ENCODE data around the gene MAGI2. TPM values are rescaled to one million over a fixed set of nuclear protein-coding genes. Genes with fewer than 3 reads are reported as not detected.

MAGI2 gene
- total RNA-seq, 1 donor from 2014 or later = 13.3 TPM

DNA sequence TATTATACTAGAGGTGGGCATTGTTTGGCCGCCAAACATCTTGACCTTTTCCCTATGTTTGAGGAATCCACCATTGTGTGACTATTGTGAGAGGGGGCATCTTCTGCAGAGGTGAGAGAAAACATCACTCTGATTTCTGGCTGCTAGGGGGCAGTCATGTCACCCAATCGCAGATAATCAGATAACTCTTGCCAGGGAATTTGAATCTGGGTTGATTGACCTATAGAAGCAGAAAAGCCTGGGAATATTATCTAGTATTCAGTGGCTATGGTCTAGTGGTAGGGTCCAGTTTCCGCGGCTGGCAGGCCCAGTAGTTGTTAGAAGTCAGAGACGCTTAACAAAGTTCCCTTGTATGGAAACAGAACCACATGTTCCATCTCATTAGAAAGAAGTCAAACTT lies 846.4 kb downstream of the MAGI2 start:
- DNase-seq (ENCODE audit: extremely low spot score, unreplicated experiment) = no peak
- Mint-ChIP-seq H3K27ac (no peak overlapping the region), H3K4me3 (no peak overlapping the region), H3K36me3 (no peaks in the 10 kb centered on the region), H3K4me1 (ENCODE audit: unreplicated experiment) (no peaks in the 10 kb centered on the region), H3K27me3 (no peaks in the 10 kb centered on the region), H3K9me3 (no peaks in the 10 kb centered on the region)
- TF ChIP-seq, protein P1, sequence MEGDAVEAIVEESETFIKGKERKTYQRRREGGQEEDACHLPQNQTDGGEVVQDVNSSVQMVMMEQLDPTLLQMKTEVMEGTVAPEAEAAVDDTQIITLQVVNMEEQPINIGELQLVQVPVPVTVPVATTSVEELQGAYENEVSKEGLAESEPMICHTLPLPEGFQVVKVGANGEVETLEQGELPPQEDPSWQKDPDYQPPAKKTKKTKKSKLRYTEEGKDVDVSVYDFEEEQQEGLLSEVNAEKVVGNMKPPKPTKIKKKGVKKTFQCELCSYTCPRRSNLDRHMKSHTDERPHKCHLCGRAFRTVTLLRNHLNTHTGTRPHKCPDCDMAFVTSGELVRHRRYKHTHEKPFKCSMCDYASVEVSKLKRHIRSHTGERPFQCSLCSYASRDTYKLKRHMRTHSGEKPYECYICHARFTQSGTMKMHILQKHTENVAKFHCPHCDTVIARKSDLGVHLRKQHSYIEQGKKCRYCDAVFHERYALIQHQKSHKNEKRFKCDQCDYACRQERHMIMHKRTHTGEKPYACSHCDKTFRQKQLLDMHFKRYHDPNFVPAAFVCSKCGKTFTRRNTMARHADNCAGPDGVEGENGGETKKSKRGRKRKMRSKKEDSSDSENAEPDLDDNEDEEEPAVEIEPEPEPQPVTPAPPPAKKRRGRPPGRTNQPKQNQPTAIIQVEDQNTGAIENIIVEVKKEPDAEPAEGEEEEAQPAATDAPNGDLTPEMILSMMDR (conservative IDR thresholded peaks at IDR 0.05) = peak; percentile 52

DNA sequence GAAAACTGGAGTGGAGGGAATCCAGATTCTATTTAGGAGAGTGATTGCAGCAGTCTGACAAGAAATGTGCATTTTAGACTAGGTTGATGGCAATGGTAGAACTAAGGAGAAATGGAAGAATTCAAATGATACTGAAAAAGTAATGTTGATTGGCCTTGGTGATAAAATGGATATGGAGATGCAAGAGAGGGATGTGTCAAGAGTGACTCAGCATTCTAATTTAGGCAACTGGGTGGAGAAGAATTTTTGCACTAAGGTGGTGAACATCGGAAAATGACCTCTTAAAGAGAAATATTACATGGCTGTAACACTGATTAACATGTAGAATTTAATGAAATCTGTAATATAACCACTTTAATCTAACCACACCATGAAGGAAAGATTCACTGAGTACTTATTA lies 848.3 kb downstream of the MAGI2 start:
- H3K9me3 Mint-ChIP-seq = no peaks in the 10 kb centered on the region
- no peak overlapping the region for H3K27ac Mint-ChIP-seq

DNA sequence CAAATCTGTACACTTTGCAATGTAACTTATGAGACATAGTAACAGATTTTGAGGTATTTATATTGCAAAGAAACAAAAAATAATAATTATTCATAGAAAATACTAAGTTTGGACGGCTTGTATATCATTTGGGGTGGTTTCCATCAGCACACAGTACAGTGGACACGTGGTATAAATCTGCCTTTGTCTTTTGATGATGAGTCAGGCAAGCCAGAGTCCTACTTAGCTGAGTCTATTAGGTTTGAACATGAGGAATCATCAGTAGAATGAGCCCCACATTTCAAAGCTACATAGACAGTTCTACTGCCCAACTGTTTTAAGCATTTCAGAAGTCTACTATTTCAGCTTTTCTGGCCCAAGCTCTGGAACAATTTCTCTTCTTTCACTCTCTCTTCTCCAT lies 851.7 kb downstream of the MAGI2 start:
- no peaks in the 10 kb centered on the region for H3K9me3 Mint-ChIP-seq
- H3K27me3 Mint-ChIP-seq = no peaks in the 10 kb centered on the region
- no peaks in the 10 kb centered on the region for H3K4me1 Mint-ChIP-seq (ENCODE audit: unreplicated experiment)
- H3K27ac Mint-ChIP-seq = no peak overlapping the region
- no peaks in the 10 kb centered on the region for H3K36me3 Mint-ChIP-seq
- TF ChIP-seq, protein P1 (conservative IDR thresholded peaks at IDR 0.05) = no peak
- no peak overlapping the region for H3K4me3 Mint-ChIP-seq
- DNase-seq (ENCODE audit: extremely low spot score, unreplicated experiment) = no peak

More for the DNA sequence above, 848.3 kb downstream of the MAGI2 start:
- H3K36me3 Mint-ChIP-seq = no peaks in the 10 kb centered on the region
- H3K4me1 Mint-ChIP-seq (ENCODE audit: unreplicated experiment) = no peaks in the 10 kb centered on the region
- no peaks in the 10 kb centered on the region for H3K27me3 Mint-ChIP-seq
- no peak for DNase-seq (ENCODE audit: extremely low spot score, unreplicated experiment)
- H3K4me3 Mint-ChIP-seq = no peak overlapping the region
- TF ChIP-seq, protein P1 (conservative IDR thresholded peaks at IDR 0.05) = no peak

DNA sequence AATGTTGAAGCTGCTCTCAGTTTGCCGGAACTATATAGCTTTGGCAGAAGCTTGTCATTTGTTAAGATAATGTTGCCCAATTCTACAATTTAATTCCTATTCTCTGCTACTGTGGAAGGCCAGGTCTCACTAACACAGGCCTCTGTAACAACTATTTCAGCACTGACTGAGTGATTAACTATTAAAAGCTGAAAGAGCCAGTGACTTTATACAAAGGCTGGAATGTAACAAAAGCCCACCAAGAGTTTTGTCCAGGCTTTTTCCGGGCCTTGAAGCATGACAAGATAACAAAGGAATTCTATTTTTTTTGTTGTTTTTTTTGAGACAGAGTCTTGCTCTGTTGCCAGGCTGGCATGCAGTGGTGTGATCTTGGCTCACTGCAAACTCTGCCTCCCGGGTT lies 859.3 kb downstream of the MAGI2 start:
- Mint-ChIP-seq H3K27ac (no peak overlapping the region), H3K4me3 (no peak overlapping the region), H3K9me3 (no peaks in the 10 kb centered on the region), H3K27me3 (peaks cover 5% of the 10 kb centered on the region), H3K36me3 (peaks cover 4% of the 10 kb centered on the region), H3K4me1 (ENCODE audit: unreplicated experiment) (no peaks in the 10 kb centered on the region)
- TF ChIP-seq, protein P1 (conservative IDR thresholded peaks at IDR 0.05) = no peak
- DNase-seq (ENCODE audit: extremely low spot score, unreplicated experiment) = no peak

DNA sequence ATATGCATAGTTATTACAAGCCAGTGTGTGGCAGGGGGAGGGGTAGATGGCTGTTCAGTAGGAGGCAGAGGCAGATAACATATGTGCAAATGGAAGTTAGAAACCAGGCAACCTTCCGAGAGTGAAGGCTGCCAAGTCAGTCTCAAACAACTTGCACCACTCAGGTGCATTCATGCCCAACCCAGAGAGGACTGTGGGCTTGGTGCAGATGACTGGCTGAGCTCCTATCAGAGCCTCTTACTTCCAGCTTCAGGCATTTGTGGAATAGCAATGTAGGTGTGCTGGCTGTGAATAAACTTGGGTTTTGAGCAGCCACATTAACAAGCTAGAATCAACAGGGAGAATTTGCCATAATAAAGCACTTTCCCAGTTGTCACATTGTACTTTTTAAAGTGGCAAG lies 865.1 kb downstream of the MAGI2 start:
- H3K36me3 Mint-ChIP-seq = no peaks in the 10 kb centered on the region
- DNase-seq (ENCODE audit: extremely low spot score, unreplicated experiment) = no peak
- H3K4me3 Mint-ChIP-seq = no peak overlapping the region
- TF ChIP-seq, protein P1 (conservative IDR thresholded peaks at IDR 0.05) = no peak
- peaks cover 5% of the 10 kb centered on the region for H3K27me3 Mint-ChIP-seq
- H3K27ac Mint-ChIP-seq = no peak overlapping the region
- H3K9me3 Mint-ChIP-seq = no peaks in the 10 kb centered on the region
- no peaks in the 10 kb centered on the region for H3K4me1 Mint-ChIP-seq (ENCODE audit: unreplicated experiment)

DNA sequence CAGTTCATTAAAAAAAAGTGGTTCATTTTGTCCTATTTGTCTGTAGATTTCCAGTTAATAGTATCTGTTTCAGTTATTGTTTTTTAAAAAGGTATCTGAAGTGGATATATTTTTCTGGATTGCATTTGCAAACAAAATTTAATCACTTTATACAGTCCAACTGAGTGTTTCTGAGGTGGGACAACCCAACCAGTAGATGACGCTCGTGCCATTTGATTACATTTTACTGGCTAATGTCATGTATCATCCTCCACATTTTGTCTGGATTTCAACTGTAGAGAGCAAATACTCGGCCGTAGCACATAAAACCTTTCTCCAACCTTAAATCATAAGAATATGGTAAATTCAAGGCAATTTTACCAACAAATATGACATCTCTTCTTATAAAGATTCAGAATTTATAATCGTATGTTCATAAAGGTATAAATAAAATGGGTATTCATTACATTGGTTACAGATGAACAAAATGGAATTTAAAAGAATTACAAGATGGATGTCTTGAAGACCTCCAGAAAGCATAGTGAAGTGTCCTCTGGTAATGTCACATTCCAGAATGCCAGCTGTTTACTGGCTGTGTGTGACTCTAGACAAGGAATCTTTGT lies 865.9 kb downstream of the MAGI2 start:
- Mint-ChIP-seq H3K4me3 (no peak overlapping the region), H3K4me1 (ENCODE audit: unreplicated experiment) (no peaks in the 10 kb centered on the region), H3K27ac (no peak overlapping the region), H3K36me3 (no peaks in the 10 kb centered on the region), H3K27me3 (peaks cover 5% of the 10 kb centered on the region), H3K9me3 (no peaks in the 10 kb centered on the region)
- TF ChIP-seq, protein P1 (conservative IDR thresholded peaks at IDR 0.05) = peak; percentile 48
- DNase-seq (ENCODE audit: extremely low spot score, unreplicated experiment) = no peak
